HT1080 (cell line): ENCODE data around the gene TPSAB1. TPM values are rescaled to one million over a fixed set of nuclear protein-coding genes. Genes with fewer than 3 reads are reported as not detected.

ENCODE experiments used
- DNase-seq: peaks from one replicate; pipeline ENCODE4 v3.0.0-alpha.2; 2015; ENCODE audit warnings: low read depth
- total RNA-seq: library from RNA; depleted of rRNA; stranded (reverse); fragments of >200 nt; shearing (Covaris generic); gene quantifications from 2 replicates; pipeline ENCODE4 v1.2.3, GENCODE V29; 2014

The TPSAB1 gene
- total RNA-seq, 1 experiment from 2014 or later, result not detected

DNA sequence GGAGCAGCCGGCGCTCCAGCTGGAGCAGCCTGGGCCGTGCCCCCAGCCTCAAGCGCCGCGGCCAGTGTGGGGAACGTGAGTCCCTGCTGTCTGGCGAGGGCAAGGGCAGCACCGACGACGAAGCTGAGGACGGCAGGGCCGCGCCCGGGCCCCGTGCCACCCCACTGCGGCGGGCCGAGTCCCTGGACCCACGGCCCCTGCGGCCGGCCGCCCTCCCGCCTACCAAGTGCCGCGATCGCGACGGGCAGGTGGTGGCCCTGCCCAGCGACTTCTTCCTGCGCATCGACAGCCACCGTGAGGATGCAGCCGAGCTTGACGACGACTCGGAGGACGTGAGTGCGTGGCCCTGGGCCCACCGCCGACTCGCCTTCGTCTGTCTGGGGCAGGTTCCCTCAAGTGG lies 31.4 kb upstream of the TPSAB1 start:
- DNase-seq, result no peak

GRCh38 chr16:1210461-1210860 lies 30.0 kb upstream of the TPSAB1 start:
- DNase-seq, result no peak

DNA sequence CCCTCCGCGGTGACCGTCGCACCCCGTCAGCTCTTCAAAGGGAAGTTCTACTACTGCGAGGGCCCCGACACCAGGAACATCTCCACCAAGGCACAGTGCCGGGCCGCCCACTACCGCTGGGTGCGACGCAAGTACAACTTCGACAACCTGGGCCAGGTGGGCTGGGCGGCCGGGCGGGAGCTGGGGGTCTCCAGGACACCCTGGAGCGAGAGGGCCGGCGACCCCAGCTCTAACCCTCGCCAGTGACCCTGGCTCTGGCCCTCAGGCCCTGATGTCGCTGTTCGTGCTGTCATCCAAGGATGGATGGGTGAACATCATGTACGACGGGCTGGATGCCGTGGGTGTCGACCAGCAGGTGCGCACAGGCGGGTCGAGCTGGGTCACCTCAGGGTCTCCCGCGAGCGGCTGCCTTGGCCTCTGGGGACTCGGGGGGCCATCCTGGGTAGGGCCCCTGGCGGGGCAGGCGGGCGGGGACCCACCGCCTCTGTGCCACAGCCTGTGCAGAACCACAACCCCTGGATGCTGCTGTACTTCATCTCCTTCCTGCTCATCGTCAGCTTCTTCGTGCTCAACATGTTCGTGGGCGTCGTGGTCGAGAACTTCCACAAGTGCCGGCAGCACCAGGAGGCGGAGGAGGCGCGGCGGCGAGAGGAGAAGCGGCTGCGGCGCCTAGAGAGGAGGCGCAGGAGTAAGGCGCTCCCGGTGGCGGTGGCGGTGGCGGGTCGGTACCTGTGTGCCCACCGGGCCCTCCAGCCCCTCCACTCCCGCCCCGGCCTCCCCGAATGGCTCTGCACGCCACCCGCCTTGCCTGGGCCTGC lies 28.8 kb upstream of the TPSAB1 start:
- DNase-seq, result no peak

- DNase-seq, result no peak
Measured at GRCh38 chr16:1212616-1213194, 27.8 kb upstream of the TPSAB1 start.

DNA sequence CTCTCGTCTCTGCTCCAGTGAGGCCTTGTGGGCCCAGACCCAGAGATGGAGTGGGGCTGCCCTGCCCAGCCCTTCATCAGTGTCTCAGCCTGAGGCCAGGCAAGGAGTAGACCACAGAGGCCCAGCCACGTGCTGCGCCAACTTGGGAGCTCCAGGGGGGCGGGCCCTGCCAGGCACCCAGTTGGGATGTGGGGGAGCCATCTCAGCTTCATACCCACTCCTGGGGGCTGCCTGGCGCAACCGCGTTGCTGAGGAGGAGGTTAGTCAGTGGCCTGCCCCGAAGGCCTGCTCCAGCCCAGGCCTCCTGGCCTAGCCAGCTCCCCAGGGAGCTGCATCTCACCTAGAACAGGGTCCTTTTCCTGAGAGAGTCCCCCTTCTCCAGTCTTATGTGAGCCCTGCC lies 27.3 kb upstream of the TPSAB1 start:
- no peak for DNase-seq

- DNase-seq, result no peak
Measured at GRCh38 chr16:1213796-1214372, 26.6 kb upstream of the TPSAB1 start.

- no peak for DNase-seq
Measured at GRCh38 chr16:1214719-1215118, 25.8 kb upstream of the TPSAB1 start.

GRCh38 chr16:1215574-1216295 lies 24.8 kb upstream of the TPSAB1 start:
- DNase-seq, result no peak

DNA sequence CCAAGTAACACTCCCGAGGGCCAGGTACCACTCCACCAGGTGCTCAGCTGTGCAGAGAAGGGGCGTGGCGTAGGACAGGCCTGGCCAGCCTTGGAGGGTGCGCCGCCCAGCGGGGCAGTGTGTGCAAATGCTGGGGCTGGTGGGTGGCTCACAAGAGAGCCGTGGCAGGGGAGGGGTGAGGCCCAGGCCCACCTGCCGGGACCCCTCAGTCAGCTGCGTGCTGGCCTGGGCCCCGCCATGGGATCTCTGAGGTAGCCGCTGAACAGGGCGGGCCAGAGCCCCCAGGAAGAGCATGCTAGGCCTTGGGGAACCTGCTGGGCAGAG lies 24.2 kb upstream of the TPSAB1 start:
- DNase-seq, result no peak

DNA sequence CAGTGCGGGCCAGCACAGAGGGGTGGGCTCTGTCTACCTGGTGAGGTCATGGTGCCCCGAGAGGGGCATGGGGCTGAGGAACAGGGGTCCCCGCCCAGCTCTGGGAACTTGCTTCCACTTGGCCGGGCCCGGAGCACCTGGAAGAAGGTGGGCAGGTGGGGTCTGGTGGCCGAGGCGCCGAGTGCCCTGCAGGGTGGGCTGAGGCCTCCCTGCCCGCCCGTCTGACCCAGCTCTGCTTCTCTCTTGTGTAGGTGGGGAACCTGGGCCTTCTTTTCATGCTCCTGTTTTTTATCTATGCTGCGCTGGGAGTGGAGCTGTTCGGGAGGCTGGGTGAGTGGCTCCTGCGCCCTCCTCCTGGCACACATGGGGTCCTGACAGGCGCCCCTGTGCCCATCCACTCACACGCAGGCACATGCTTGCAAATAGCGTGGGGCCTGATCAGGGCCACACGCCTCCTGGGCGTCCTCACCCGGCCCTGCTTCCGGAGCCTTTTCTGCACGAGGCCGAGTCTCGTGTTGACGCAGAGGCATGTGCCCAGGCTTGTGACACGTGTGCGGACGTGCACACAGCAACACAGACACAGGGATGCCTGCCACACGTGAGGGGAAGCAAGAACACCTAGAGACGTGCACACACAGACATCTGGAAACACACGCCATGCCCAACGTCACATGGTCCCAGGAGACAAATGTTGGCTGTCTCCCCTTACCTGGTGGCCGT lies 23.7 kb upstream of the TPSAB1 start:
- no peak for DNase-seq

- DNase-seq, result no peak
Measured at GRCh38 chr16:1217526-1217925, 23.0 kb upstream of the TPSAB1 start.

DNA sequence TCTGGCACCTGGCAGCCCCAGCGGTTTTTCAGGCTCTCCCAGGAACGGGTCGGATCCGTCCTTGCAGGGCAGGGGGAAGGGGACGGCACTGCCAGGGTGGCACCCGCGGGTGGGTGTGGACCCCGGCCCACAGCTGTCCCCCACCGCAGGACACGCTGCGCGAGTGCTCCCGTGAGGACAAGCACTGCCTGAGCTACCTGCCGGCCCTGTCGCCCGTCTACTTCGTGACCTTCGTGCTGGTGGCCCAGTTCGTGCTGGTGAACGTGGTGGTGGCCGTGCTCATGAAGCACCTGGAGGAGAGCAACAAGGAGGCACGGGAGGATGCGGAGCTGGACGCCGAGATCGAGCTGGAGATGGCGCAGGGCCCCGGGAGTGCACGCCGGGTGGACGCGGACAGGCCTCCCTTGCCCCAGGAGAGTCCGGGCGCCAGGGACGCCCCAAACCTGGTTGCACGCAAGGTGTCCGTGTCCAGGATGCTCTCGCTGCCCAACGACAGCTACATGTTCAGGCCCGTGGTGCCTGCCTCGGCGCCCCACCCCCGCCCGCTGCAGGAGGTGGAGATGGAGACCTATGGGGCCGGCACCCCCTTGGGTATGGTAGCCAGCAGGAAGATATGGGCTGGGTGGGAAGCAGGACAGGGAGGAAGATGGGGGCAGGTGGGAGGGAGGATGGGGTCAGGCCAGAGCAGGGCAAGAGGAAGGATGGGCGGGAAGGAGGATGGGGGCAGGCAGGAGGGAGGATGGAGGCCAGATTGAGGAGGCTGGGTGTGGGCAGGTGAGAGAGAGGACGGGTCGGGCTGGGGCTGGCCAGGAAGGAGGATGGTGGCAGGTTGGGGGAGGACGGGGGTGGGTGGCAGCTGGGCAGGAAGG lies 22.2 kb upstream of the TPSAB1 start:
- no peak for DNase-seq

DNA sequence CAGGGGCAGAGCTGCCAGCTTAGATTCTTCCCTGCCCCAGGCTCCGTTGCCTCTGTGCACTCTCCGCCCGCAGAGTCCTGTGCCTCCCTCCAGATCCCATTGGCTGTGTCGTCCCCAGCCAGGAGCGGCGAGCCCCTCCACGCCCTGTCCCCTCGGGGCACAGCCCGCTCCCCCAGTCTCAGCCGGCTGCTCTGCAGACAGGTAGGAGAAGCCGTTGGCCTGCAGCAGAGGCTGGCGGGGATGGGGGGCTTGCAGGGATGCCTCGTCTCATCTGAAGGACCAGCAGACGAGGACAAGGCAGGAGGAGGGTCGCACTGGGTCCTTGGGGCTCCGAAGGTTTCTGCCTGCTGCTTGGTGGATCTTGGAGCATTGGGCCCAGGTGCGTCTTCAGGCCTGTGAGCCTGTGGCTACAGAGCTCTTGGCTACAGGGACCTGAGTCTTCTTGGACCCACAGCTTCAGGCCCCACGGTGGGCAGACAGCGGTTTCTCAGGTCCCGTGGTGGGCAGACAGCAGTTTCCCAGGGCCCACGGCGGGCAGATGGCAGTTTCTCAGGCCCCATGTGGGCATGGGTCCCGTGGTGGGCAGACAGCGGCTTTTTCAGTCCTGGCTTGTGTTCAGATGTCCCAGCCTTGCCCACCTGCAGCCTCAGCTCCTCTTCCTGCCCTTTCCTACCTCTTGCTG lies 21.4 kb upstream of the TPSAB1 start:
- no peak for DNase-seq

- no peak for DNase-seq
Measured at GRCh38 chr16:1220098-1220728, 20.3 kb upstream of the TPSAB1 start.

DNA sequence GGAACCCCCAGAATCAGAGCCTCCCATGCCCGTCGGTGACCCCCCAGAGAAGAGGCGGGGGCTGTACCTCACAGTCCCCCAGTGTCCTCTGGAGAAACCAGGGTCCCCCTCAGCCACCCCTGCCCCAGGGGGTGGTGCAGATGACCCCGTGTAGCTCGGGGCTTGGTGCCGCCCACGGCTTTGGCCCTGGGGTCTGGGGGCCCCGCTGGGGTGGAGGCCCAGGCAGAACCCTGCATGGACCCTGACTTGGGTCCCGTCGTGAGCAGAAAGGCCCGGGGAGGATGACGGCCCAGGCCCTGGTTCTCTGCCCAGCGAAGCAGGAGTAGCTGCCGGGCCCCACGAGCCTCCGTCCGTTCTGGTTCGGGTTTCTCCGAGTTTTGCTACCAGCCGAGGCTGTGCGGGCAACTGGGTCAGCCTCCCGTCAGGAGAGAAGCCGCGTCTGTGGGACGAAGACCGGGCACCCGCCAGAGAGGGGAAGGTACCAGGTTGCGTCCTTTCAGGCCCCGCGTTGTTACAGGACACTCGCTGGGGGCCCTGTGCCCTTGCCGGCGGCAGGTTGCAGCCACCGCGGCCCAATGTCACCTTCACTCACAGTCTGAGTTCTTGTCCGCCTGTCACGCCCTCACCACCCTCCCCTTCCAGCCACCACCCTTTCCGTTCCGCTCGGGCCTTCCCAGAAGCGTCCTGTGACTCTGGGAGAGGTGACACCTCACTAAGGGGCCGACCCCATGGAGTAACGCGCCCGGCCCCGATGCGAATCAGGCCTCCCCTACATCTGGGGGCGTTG lies 19.5 kb upstream of the TPSAB1 start:
- DNase-seq, result no peak

DNA sequence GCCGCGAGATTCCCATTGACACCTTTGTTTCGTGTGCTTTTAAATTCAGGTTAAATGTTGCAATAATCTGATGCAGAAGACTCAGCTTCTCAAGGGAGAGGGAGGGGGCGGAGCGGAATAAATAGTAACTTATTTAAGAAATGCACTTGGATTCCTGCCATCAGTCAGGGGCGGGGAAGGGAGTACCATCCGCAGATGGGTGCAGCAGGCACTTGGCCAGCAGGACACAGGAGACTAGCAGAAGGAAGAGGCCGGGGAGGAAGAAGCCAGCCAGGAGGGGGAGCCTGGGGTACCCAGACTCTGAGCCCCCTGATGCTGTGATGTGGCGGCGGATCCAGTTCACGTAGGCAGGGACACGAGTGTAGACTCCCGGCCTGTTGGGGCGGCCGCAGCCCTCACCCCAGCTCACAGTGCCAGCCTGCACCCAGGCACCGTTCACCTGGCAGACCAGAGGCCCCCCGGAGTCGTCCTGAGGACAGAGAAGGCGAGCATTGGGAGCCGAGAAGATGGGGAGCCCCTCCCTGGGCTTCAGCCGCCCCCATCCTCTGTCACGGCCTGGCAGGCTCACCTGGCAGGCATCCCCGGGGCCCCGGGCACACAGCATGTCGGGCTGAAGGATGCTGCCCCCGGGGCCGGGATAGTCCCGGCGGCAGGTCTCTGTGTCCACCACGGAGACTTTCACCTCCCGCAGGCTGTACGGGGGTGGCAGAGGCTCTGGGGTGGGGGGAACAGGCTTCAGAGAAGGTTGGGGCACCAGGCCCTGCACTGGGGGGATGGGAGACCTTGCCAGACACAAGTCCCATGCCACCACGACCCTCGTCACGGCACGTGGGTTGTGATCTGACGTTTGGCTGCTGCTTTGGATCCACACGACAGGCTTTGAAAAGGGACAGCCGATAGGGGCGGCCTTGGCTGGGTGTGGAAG lies 18.6 kb upstream of the TPSAB1 start:
- no peak for DNase-seq

DNA sequence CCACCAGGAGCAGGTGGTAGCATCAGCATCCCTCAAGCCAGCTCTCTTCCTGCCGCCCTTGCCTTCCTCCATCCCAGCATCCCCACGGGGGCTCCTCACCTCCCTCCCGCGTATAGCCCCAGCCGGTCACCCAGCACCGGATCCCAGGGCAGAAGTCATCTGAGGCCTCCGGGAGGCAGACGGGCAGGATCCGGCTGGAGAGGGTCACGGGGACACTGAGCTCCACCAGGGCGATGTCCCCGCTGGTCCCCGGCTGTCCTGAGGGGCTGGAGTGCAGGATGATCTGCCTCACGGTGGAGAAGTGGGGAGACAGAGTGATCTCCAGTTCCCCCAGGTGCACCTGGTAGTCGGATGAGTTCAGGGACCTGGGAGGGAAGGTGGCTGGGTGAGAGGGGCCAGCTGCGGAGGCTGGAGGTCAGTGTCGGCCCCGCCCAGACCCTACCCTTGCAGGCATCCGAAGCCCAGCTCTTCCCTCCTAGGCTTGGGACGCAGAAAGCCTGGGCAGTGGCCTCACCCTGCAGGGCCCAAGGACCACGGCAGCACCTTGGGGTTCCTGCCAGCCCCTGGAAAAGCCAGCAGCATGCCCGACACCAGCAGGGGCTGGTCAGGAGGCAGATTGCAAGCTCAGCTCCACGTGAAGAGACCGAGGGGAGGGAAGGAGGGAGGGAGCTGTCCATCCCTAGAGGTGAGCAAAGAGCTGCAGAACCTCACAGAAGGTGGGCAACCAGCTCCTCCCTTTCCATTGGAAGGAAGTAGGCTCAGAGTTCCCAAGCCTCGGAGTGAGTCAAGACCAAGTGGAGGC lies 17.8 kb upstream of the TPSAB1 start:
- DNase-seq, result no peak
